Adrenal gland (tissue), 12 donors: ENCODE measurements around the gene PSTPIP1. TPM values are rescaled to one million over a fixed set of nuclear protein-coding genes. Genes with fewer than 3 reads are reported as not detected.

ENCODE experiments used
- DNase-seq, 7 donors: peaks; one replicate each; pipeline ENCODE4 v3.0.0-alpha.2; 2019 to 2020
- H3K27ac ChIP-seq, 5 donors: fragments of 200-600 bp; sonication (generic) in 4 of 5; 1 replicate in 3 of 5; 2 replicates in 2 of 5; pipeline versions ENCODE4 v1.5.1 to v1.8.0; 2016 to 2020; ENCODE audit warnings: mild to moderate bottlenecking in 1 of 5
- H3K27me3 ChIP-seq: fragments of 200-600 bp; 2 replicates; pipeline ENCODE4 v1.8.0; 2021
- H3K36me3 ChIP-seq, 2 donors: fragments of 200-600 bp; replicated peaks in 1 of 2; 1 replicate in 1 of 2; 2 replicates in 1 of 2; pipeline versions ENCODE4 v1.5.1 to v1.8.0; 2018 to 2022
- H3K4me1 ChIP-seq, 2 donors: fragments of 200-600 bp; replicated peaks in 1 of 2; 1 replicate in 1 of 2; 2 replicates in 1 of 2; pipeline versions ENCODE4 v1.5.1 to v1.8.0; 2018 to 2021
- H3K4me3 ChIP-seq, 4 donors: fragments of 200-600 bp; sonication (generic) in 3 of 4; one replicate each; pipeline ENCODE4 v1.5.1; 2016 to 2018
- H3K9me3 ChIP-seq, 3 donors: fragments of 200-600 bp; sonication (generic) in 1 of 3; replicated peaks in 1 of 3; 1 replicate in 2 of 3; 2 replicates in 1 of 3; pipeline versions ENCODE4 v1.5.1 to v1.8.0; 2016 to 2021
- CTCF ChIP-seq, 6 experiments: fragments of 450-650 bp in 4 of 6; fragments of 200-600 bp in 2 of 6; sonication (generic) in 1 of 6; IDR thresholded peaks; 1 replicate in 5 of 6; 2 replicates in 1 of 6; pipeline versions ENCODE4 v1.5.1 to v1.8.0; 2016 to 2021; ENCODE audit warnings: antibody characterized with exemption in 6 of 6, mild to moderate bottlenecking in 2 of 6, moderate library complexity in 1 of 6
- POLR2A ChIP-seq, 2 donors: fragments of 450-650 bp; IDR thresholded peaks; one replicate each; pipeline ENCODE4 v1.6.1; 2017; ENCODE audit warnings: antibody characterized with exemption in 2 of 2, mild to moderate bottlenecking in 2 of 2, moderate library complexity in 1 of 2
- WGBS, 4 donors: extraction: QIAGEN DNeasy Blood & Tissue Kit in 2 of 4; methylation state at CpG; one replicate each; pipeline versions ENCODE4 v1.1.5 to v1.1.7; 2013 to 2017; 5-methylcytosine and 5-hydroxymethylcytosine counted together
- intact Hi-C, 2 donors: fragments of 100-400 bp; cut with DNase I; formaldehyde crosslinking; loops; one replicate each; pipeline versions ENCODE4 v1.14.1 to v1.15.0; 2022 to 2023
- polyA plus RNA-seq, 3 donors: library from polyadenylated mRNA; stranded (reverse); fragments of 200-250 nt in 2 of 3; fragments of 350-450 nt in 1 of 3; fragmentation: Illumina TruSeq in 1 of 3; extraction: RNeasy Lipid Tissue Mini Kit (QIAGEN cat#74804) in 1 of 3; gene quantifications; one replicate each; pipeline ENCODE4 v1.2.3, GENCODE V29; 2013 to 2014
- total RNA-seq, 9 donors: library from RNA; depleted of rRNA in 4 of 9; stranded (reverse); fragments of >200 nt in 4 of 9; fragments of 120-200 nt in 1 of 9; fragmentation: NEBNext Ultra II Directional in 1 of 9; extraction: Animal tissue kit (Norgen Biotek cat#: 25700) in 1 of 9; gene quantifications; one replicate each; pipeline versions ENCODE4 v1.1.0 to v1.2.4, GENCODE V29; 2013 to 2023
- donor health status: healthy with polysubstance abuse.
- donor health status: Bipolar disorder and iron deficiency.
- donor health status: DM: yes; HTN: yes; CAD: no.
- donor health status: DM: no; HTN: no; CAD: no.
- donor health status: DM: no; HTN: no; CAD: no.
- donor health status: DM: yes; HTN: yes; CAD: no.

The PSTPIP1 gene
- total and polyA plus RNA-seq, 12 donors = 1.4 to 31.5 (median 11.5) TPM

DNA sequence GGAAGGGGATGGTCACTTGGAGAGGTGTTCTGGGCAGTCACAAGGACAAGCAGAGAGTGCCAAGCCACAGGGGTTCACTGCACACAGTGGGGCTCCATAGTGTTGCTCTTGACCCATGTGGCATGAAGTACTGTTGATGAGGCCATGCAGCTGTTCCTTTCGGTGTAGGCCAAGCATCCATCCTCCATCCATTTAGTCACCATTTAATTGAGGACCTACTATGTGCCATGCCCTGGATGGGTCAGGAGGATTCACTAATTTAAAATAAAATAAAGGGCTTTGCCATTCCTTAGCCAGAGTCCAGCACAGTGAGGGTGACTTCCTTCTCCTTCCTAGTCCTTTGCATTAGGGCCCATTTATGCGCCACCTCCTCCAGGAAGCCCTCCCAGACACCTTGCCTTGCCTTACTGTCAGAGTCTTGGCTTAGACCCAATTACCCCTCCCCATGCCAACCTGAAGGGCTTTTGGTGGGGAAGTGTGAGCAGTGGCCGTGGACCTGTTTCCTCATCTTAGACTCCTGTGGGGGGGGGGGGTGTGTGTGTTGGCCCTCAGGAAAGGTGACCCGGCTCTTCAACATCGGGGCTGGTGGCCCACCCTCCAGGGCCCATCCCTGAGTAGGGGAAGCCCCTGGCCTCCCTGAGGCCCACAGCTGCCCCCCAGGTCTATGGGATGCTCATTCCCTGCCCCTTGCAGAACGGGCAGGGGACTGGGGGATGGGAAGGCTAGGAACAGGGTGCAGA is 25.6 kb downstream of the PSTPIP1 start:
- TF ChIP-seq CTCF (IDR thresholded peaks at IDR 0.05) (no peak), POLR2A (IDR thresholded peaks at IDR 0.05) (no peak)
- no peaks in the 10 kb centered on the region for H3K4me1 ChIP-seq
- H3K27me3 ChIP-seq = no peaks in the 10 kb centered on the region
- H3K36me3 ChIP-seq = no peaks in the 10 kb centered on the region
- intact Hi-C loops = loop anchor here in 1 of 2 donors (10.0 kb wide), 1 partner anchor 524 kb away; no protein-coding TSS in a partner anchor
- no peak overlapping the region for H3K27ac ChIP-seq
- no peaks in the 10 kb centered on the region for H3K9me3 ChIP-seq
- DNase-seq = no peak
- H3K4me3 ChIP-seq = no peak overlapping the region
- WGBS, 4 donors = 72 to 88% (median 84%) methylated on average over 4 to 6 of the region's 6 CpGs

DNA sequence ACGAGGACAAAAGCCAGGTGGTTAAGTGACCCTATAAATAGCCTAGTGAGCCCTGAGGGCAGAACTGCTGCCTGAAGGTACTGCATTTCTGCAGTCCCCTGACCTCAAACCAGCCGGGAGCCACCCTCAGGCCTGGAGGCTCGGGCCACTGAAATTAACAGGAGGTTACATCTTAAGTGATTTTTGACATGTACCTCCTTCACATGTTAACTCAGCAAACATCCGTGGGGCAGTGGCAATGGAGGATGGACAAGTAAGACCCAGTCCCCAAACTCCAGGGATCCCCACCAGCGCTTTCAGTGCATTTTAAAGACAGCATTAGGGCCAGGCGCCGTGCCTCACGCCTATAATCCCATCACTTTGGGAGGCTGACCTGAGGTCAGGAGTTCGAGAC is 26.2 kb downstream of the PSTPIP1 start:
- TF ChIP-seq CTCF (IDR thresholded peaks at IDR 0.05) (no peak), POLR2A (IDR thresholded peaks at IDR 0.05) (no peak)
- whole genome bisulfite sequencing, 4 donors = 80 to 82% (median 81%) methylated on average over 9 of the region's 9 CpGs
- DNase-seq = no peak
- intact Hi-C loops = loop anchor here in 1 of 2 donors (10.0 kb wide), 1 partner anchor 524 kb away; no protein-coding TSS in a partner anchor
- no peaks in the 10 kb centered on the region for H3K4me1 ChIP-seq
- no peak overlapping the region for H3K4me3 ChIP-seq
- H3K27ac ChIP-seq = no peak overlapping the region
- H3K36me3 ChIP-seq = no peaks in the 10 kb centered on the region
- H3K9me3 ChIP-seq = no peaks in the 10 kb centered on the region
- no peaks in the 10 kb centered on the region for H3K27me3 ChIP-seq

DNA sequence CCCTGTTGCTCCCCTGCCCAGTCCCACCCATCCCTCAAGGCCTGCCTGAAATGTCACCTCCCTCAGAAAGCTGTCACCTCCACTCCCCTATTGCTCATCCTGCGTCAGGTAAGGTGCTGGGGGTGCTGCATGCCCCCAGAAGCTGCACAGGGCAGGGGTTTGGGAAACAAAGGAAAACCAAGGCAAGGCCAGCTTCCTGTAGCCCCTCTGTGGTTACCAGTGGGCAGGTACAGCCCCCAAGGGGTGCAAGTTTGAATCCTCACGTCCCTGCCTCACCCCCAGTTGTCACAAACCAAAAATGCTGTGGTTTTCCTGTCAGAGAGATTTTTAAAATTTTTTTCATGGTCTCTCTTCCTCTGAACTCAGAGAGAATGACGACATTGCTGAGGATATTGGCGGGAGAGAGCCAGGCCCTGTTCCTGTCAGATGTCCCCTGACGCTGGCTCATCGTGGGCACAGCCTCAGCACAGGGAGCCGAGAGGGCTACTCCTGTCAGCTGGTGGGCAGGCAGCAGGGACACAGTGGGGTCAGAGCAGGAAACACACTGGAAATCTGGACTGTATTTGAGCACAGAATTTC is 27.0 kb downstream of the PSTPIP1 start:
- H3K4me1 ChIP-seq = no peaks in the 10 kb centered on the region
- H3K27ac ChIP-seq = no peak overlapping the region
- peak in 1 of 7 donors; percentile 21 for DNase-seq
- no peaks in the 10 kb centered on the region for H3K27me3 ChIP-seq
- H3K4me3 ChIP-seq = no peak overlapping the region
- H3K9me3 ChIP-seq = no peaks in the 10 kb centered on the region
- H3K36me3 ChIP-seq = no peaks in the 10 kb centered on the region
- intact Hi-C loops = loop anchor here (2.0 to 10.0 kb wide), 2 partner anchors 521 to 523 kb away; no protein-coding TSS in a partner anchor
- TF ChIP-seq CTCF (IDR thresholded peaks at IDR 0.05) (no peak), POLR2A (IDR thresholded peaks at IDR 0.05) (no peak)
- WGBS, 4 donors = 61 to 83% (median 70%) methylated on average over 6 to 7 of the region's 7 CpGs

GRCh38 chr15:77022646-77023575 is 28.0 kb downstream of the PSTPIP1 start:
- no peaks in the 10 kb centered on the region for H3K36me3 ChIP-seq
- TF ChIP-seq CTCF (IDR thresholded peaks at IDR 0.05) (no peak), POLR2A (IDR thresholded peaks at IDR 0.05) (no peak)
- no peaks in the 10 kb centered on the region for H3K9me3 ChIP-seq
- DNase-seq = peak in 1 of 7 donors; percentile 44
- no peaks in the 10 kb centered on the region for H3K27me3 ChIP-seq
- no peak overlapping the region for H3K4me3 ChIP-seq
- H3K27ac ChIP-seq = no peak overlapping the region
- intact Hi-C loops = loop anchor here (2.0 to 10.0 kb wide), 2 partner anchors 520 to 522 kb away; no protein-coding TSS in a partner anchor
- 86 to 93% (median 90%) methylated on average over 13 to 14 of the region's 14 CpGs for WGBS, 4 donors
- peaks cover 4 to 6% of the 10 kb centered on the region in 2 donors for H3K4me1 ChIP-seq
